Measurements from ENCODE around the gene CYTH1. TPM values are rescaled to one million over a fixed set of nuclear protein-coding genes. Genes with fewer than 3 reads are reported as not detected.

Gene CYTH1
- polyA plus RNA-seq, 1 donor from 2014 or later = 120 TPM

GRCh38 chr17:78643326-78643725 lies 138.7 kb downstream of the CYTH1 start:
- Histone ChIP-seq H3K27me3 (ENCODE audit: insufficient read depth, low read depth, low read length) (no peaks in the 10 kb centered on the region), H3K9ac (ENCODE audit: low read length) (no peak overlapping the region), H3K9me2 (ENCODE audit: insufficient read depth, low read length) (no peaks in the 10 kb centered on the region), H3K27ac (ENCODE audit: low read length) (no peak overlapping the region), H3K4me2 (ENCODE audit: low read length) (no peak overlapping the region), H3K9me3 (ENCODE audit: low read length) (no peaks in the 10 kb centered on the region), H3K79me2 (replicated peaks; ENCODE audit: insufficient read depth, low read length) (no peaks in the 10 kb centered on the region), H3K36me3 (ENCODE audit: insufficient read depth, low read length) (no peaks in the 10 kb centered on the region), H4K20me1 (ENCODE audit: insufficient read depth) (no peaks in the 10 kb centered on the region), H2AFZ (ENCODE audit: low read depth, low read length) (no peak overlapping the region), H3K4me3 (ENCODE audit: low read length) (no peak overlapping the region), H3F3A (ENCODE audit: insufficient read depth, low read length, poor library complexity, severe bottlenecking) (no peaks in the 10 kb centered on the region)
- TF ChIP-seq EZH2 (IDR thresholded peaks at IDR 0.05; ENCODE audit: borderline replicate concordance, insufficient read depth, low read length, poor library complexity, severe bottlenecking) = no peak
- TF ChIP-seq EP300 (conservative IDR thresholded peaks at IDR 0.05; ENCODE audit: poor library complexity, severe bottlenecking) = no peak

GRCh38 chr17:78642707-78643106 lies 139.4 kb downstream of the CYTH1 start:
- no peak overlapping the region for H3K4me3 ChIP-seq (ENCODE audit: low read length)
- no peaks in the 10 kb centered on the region for H3K27me3 ChIP-seq (ENCODE audit: insufficient read depth, low read depth, low read length)
- H3K4me2 ChIP-seq (ENCODE audit: low read length) = no peak overlapping the region
- no peaks in the 10 kb centered on the region for H3F3A ChIP-seq (ENCODE audit: insufficient read depth, low read length, poor library complexity, severe bottlenecking)
- H3K9me2 ChIP-seq (ENCODE audit: insufficient read depth, low read length) = no peaks in the 10 kb centered on the region
- TF ChIP-seq EP300 (conservative IDR thresholded peaks at IDR 0.05; ENCODE audit: poor library complexity, severe bottlenecking) (no peak), POLR2AphosphoS5 (IDR thresholded peaks at IDR 0.05) (no peak), TAF1 (IDR thresholded peaks at IDR 0.05; ENCODE audit: low read depth) (no peak), SMC3 (conservative IDR thresholded peaks at IDR 0.05; ENCODE audit: poor library complexity) (no peak), MXI1 (conservative IDR thresholded peaks at IDR 0.05; ENCODE audit: poor library complexity, severe bottlenecking) (no peak), EZH2 (IDR thresholded peaks at IDR 0.05; ENCODE audit: borderline replicate concordance, insufficient read depth, low read length, poor library complexity, severe bottlenecking) (no peak), REST (IDR thresholded peaks at IDR 0.05; ENCODE audit: borderline replicate concordance) (no peak), CTCF (IDR thresholded peaks at IDR 0.05; ENCODE audit: poor library complexity, severe bottlenecking) (no peak), RAD21 (conservative IDR thresholded peaks at IDR 0.05) (no peak)
- H3K27ac ChIP-seq (ENCODE audit: low read length) = no peak overlapping the region
- no peaks in the 10 kb centered on the region for H4K20me1 ChIP-seq (ENCODE audit: insufficient read depth)
- no peaks in the 10 kb centered on the region for H3K36me3 ChIP-seq (ENCODE audit: insufficient read depth, low read length)
- no peak overlapping the region for H3K9ac ChIP-seq (ENCODE audit: low read length)
- no peak overlapping the region for H2AFZ ChIP-seq (ENCODE audit: low read depth, low read length)
- no peaks in the 10 kb centered on the region for H3K79me2 ChIP-seq (replicated peaks; ENCODE audit: insufficient read depth, low read length)
- H3K9me3 ChIP-seq (ENCODE audit: low read length) = no peaks in the 10 kb centered on the region

- Histone ChIP-seq H3K9me3 (ENCODE audit: low read length) (no peaks in the 10 kb centered on the region), H3K36me3 (ENCODE audit: insufficient read depth, low read length) (no peaks in the 10 kb centered on the region), H4K20me1 (ENCODE audit: insufficient read depth) (no peaks in the 10 kb centered on the region), H3K27me3 (ENCODE audit: insufficient read depth, low read depth, low read length) (no peaks in the 10 kb centered on the region), H3F3A (ENCODE audit: insufficient read depth, low read length, poor library complexity, severe bottlenecking) (no peaks in the 10 kb centered on the region), H3K9ac (ENCODE audit: low read length) (no peak overlapping the region), H3K4me3 (ENCODE audit: low read length) (no peak overlapping the region), H3K9me2 (ENCODE audit: insufficient read depth, low read length) (no peaks in the 10 kb centered on the region), H3K4me2 (ENCODE audit: low read length) (no peak overlapping the region), H3K79me2 (replicated peaks; ENCODE audit: insufficient read depth, low read length) (no peaks in the 10 kb centered on the region), H2AFZ (ENCODE audit: low read depth, low read length) (no peak overlapping the region), H3K27ac (ENCODE audit: low read length) (no peak overlapping the region)
- no peak for TF ChIP-seq TAF1 (IDR thresholded peaks at IDR 0.05; ENCODE audit: low read depth)
- no peak for TF ChIP-seq EZH2 (IDR thresholded peaks at IDR 0.05; ENCODE audit: borderline replicate concordance, insufficient read depth, low read length, poor library complexity, severe bottlenecking)
- no peak for TF ChIP-seq EP300 (conservative IDR thresholded peaks at IDR 0.05; ENCODE audit: poor library complexity, severe bottlenecking)
- TF ChIP-seq SMC3 (conservative IDR thresholded peaks at IDR 0.05; ENCODE audit: poor library complexity) = no peak
- no peak for TF ChIP-seq REST (IDR thresholded peaks at IDR 0.05; ENCODE audit: borderline replicate concordance)
- TF ChIP-seq MXI1 (conservative IDR thresholded peaks at IDR 0.05; ENCODE audit: poor library complexity, severe bottlenecking) = no peak
- no peak for TF ChIP-seq POLR2AphosphoS5 (IDR thresholded peaks at IDR 0.05)
- no peak for TF ChIP-seq CTCF (IDR thresholded peaks at IDR 0.05; ENCODE audit: poor library complexity, severe bottlenecking)
- TF ChIP-seq RAD21 (conservative IDR thresholded peaks at IDR 0.05) = no peak
Observed at GRCh38 chr17:78641666-78642065, 140.4 kb downstream of the CYTH1 start.

Measured in neural cell (in vitro differentiated cells).